GM12878 (cell line): ENCODE results near the gene AHCYL2. TPM values are rescaled to one million over a fixed set of nuclear protein-coding genes. Genes with fewer than 3 reads are reported as not detected.

Experiments
- ATAC-seq: fragments of 200-7000 bp; cut with Tn5 transposase; 3 replicates; pipeline ENCODE4 v1.9.1; 2020; ENCODE audit warnings: mild to moderate bottlenecking, moderate library complexity
- BruUV-seq: library from RNA; stranded (reverse); fragments of 400-500 nt; replicated peaks from 2 replicates; lab custom pipeline; 2021; lab: Mats Ljungman, UMichigan
- CTCF ChIA-PET: fragments of 300-600 bp; sonication (Branson Sonifier 250); formaldehyde crosslinking; extraction: SDS; loops from one replicate; lab custom pipeline; 2021; ENCODE audit warnings: inconsistent platforms; lab: Yijun Ruan, JAX
- POLR2A ChIA-PET: fragments of 350-600 bp; formaldehyde crosslinking; extraction: SDS; loops from one replicate; lab custom pipeline; 2021; ENCODE audit warnings: inconsistent platforms; lab: Charles Lee
- RAD21 ChIA-PET: fragments of 300-600 bp; sonication (Branson Sonifier 250); formaldehyde crosslinking; loops from one replicate; lab custom pipeline; 2023; ENCODE audit warnings: antibody characterized with exemption; ENCODE audit not compliant: unreplicated experiment; lab: Charles Lee
- SMC1A ChIA-PET: fragments of 300-600 bp; sonication (Branson Sonifier 250); formaldehyde crosslinking; loops from one replicate; lab custom pipeline; 2023; ENCODE audit not compliant: unreplicated experiment, uncharacterized antibody; lab: Charles Lee
- DNase-seq: peaks from one replicate; pipeline ENCODE4 v3.0.0-alpha.2; 2011; ENCODE audit warnings: low read depth, low spot score
- FAIRE-seq: peaks from 3 replicates; lab custom pipeline; 2011; peaks lifted over from hg19 to GRCh38; lab: Jason Lieb, UNC
- H2AFZ ChIP-seq: 2 replicates; pipeline ENCODE4 v1.6.0; 2011; ENCODE audit warnings: low read depth, low read length, control low read depth; ENCODE audit not compliant: control insufficient read depth
- H3K27ac ChIP-seq: 2 replicates; pipeline ENCODE4 v1.5.1; 2011; ENCODE audit warnings: control low read depth; ENCODE audit not compliant: control insufficient read depth, insufficient read depth
- H3K27me3 ChIP-seq, 2 experiments: replicated peaks in 1 of 2; 2 replicates each; pipeline versions ENCODE4 v1.6.0 to v1.6.1; 2011; ENCODE audit warnings: low read length in 1 of 2; ENCODE audit not compliant: control insufficient read depth in 2 of 2, insufficient read depth in 2 of 2
- H3K36me3 ChIP-seq, 2 experiments: 2 replicates each; pipeline ENCODE4 v1.5.1; 2011; ENCODE audit warnings: low read length in 1 of 2; ENCODE audit not compliant: control insufficient read depth in 2 of 2, insufficient read depth in 2 of 2
- H3K4me1 ChIP-seq: 2 replicates; pipeline ENCODE4 v1.6.1; 2011; ENCODE audit warnings: mild to moderate bottlenecking, low read length, moderate library complexity, mixed read lengths; ENCODE audit not compliant: control insufficient read depth, insufficient read depth
- H3K4me2 ChIP-seq: 2 replicates; pipeline ENCODE4 v1.6.0; 2011; ENCODE audit warnings: control low read depth; ENCODE audit not compliant: control insufficient read depth, insufficient read depth
- H3K4me3 ChIP-seq: fragments of 200-600 bp; sonication (generic); 2 replicates; pipeline ENCODE4 v1.5.1; 2016
- H3K79me2 ChIP-seq: 2 replicates; pipeline ENCODE4 v1.6.0; 2011; ENCODE audit warnings: low read length; ENCODE audit not compliant: control insufficient read depth, insufficient read depth
- H3K9ac ChIP-seq: 2 replicates; pipeline ENCODE4 v1.8.0; 2011; ENCODE audit warnings: low read length, control low read depth, mixed read lengths; ENCODE audit not compliant: control insufficient read depth, insufficient read depth
- H3K9me3 ChIP-seq: replicated peaks from 3 replicates; pipeline ENCODE4 v1.5.1; 2011; ENCODE audit warnings: mild to moderate bottlenecking, low read length; ENCODE audit not compliant: control insufficient read depth, insufficient read depth
- H4K20me1 ChIP-seq: 2 replicates; pipeline ENCODE4 v1.6.0; 2011; ENCODE audit not compliant: control insufficient read depth, insufficient read depth
- ATF7 ChIP-seq: fragments of 450-650 bp; IDR thresholded peaks from 2 replicates; pipeline ENCODE4 v1.6.1; 2016; ENCODE audit warnings: low read depth, mild to moderate bottlenecking
- NFIC ChIP-seq: IDR thresholded peaks from 2 replicates; pipeline ENCODE4 v1.6.1; 2012; ENCODE audit warnings: low read depth, mild to moderate bottlenecking, inconsistent platforms, low read length, moderate library complexity
- RAD51 ChIP-seq: fragments of 450-650 bp; IDR thresholded peaks from 2 replicates; pipeline ENCODE4 v1.6.1; 2016; ENCODE audit warnings: moderate library complexity, mild to moderate bottlenecking, inconsistent platforms
- SREBF1 ChIP-seq: IDR thresholded peaks from 2 replicates; pipeline ENCODE4 v1.6.1; 2012; ENCODE audit warnings: mild to moderate bottlenecking, low read length
- STAT1 ChIP-seq: fragments of 450-650 bp; conservative IDR thresholded peaks from 2 replicates; pipeline ENCODE4 v1.6.1; 2014; ENCODE audit warnings: antibody characterized with exemption, mild to moderate bottlenecking
- STAT3 ChIP-seq: IDR thresholded peaks from 2 replicates; pipeline ENCODE4 v1.6.1; 2011; ENCODE audit warnings: low read depth, low read length, improper control_type of control experiment
- YBX1 ChIP-seq: fragments of 450-650 bp; IDR thresholded peaks from 2 replicates; pipeline ENCODE4 v1.6.1; 2016; ENCODE audit warnings: antibody characterized with exemption
- WGBS: methylation state at CpG from one replicate; pipeline ENCODE4 v1.1.6; 2016; ENCODE audit warnings: low lambda C conversion rate; ENCODE audit not compliant: insufficient replicate concordance, insufficient coverage; ENCODE audit errors: missing lambda C conversion rate; 5-methylcytosine and 5-hydroxymethylcytosine counted together
- in situ Hi-C: fragments of 300-500 bp; cut with MboI; formaldehyde crosslinking; loops from 9 replicates; pipeline ENCODE4 v1.14.3; 2018; ENCODE audit warnings: mixed read lengths
- intact Hi-C: fragments of 100-400 bp; cut with micrococcal nuclease; formaldehyde crosslinking; loops from one replicate; pipeline ENCODE4 v1.14.2; 2022; ENCODE audit not compliant: unreplicated experiment
- polyA plus RNA-seq, 11 experiments: library from polyadenylated mRNA; depleted of rRNA in 4 of 11; unstranded in 6 of 11; stranded (reverse) in 5 of 11; fragments of >200 nt; fragmentation: Nextera tagmentation in 4 of 11; fragmentation: Illumina TruSeq in 1 of 11; extraction: Ambion mirVana in 4 of 11; extraction: Trizol in 1 of 11; gene quantifications; 1 replicate in 1 of 11; 2 replicates in 10 of 11; pipeline versions ENCODE4 v1.2.1 to v1.2.3, GENCODE V29; 2011 to 2016; ENCODE audit warnings: inconsistent platforms in 2 of 11, missing spikeins in 2 of 11, low read depth in 1 of 11
- total RNA-seq, 4 experiments: library from RNA; depleted of rRNA in 3 of 4; stranded (reverse); fragments of >200 nt in 3 of 4; fragmentation: Illumina TruSeq in 1 of 4; extraction: Trizol in 1 of 4; gene quantifications; 2 replicates each; pipeline versions ENCODE4 v1.2.1 to v1.2.3, GENCODE V29; 2013 to 2021

The AHCYL2 gene
- total and polyA plus RNA-seq, 10 of the 15 experiments (the other 5 are each of a cell fraction or from before 2014, with no cell fraction given), result 1.7 to 29.1 (median 5.4) TPM

- RAD21 ChIA-PET, result interaction anchor here (0.9 kb wide), 1 partner anchor 14 kb away, joined by 3 read pairs; no protein-coding TSS in a partner anchor
These were observed 165.5 kb downstream of the AHCYL2 start for GRCh38 chr7:129390314-129390713.

GRCh38 chr7:129391546-129392171 is 166.8 kb downstream of the AHCYL2 start:
- FAIRE-seq (no peak), ATAC-seq (no peak), DNase-seq (no peak)
- H3K27me3 ChIP-seq, result no peaks in the 10 kb centered on the region
- RAD21 ChIA-PET, result interaction anchor here (0.8 to 1.8 kb wide), 5 partner anchors 10 to 80 kb away, joined by 3 to 8 read pairs (median 4); no protein-coding TSS in a partner anchor
- no TSS peak for BruUV-seq
- CTCF ChIA-PET, result interaction anchor here (0.6 to 9.8 kb wide), 7 partner anchors 10 to 52 kb away, joined by 3 to 129 read pairs (median 3); no protein-coding TSS in a partner anchor
- no peaks in the 10 kb centered on the region for H3K9me3 ChIP-seq
- H3K79me2 ChIP-seq, result no peaks in the 10 kb centered on the region
- in situ Hi-C loops (no loop called here), intact Hi-C loops (no loop called here)
- H3K4me2 ChIP-seq, result no peak overlapping the region
- no peak overlapping the region for H3K9ac ChIP-seq
- H4K20me1 ChIP-seq, result no peaks in the 10 kb centered on the region
- POLR2A ChIA-PET, result no interaction called here
- SMC1A ChIA-PET, result interaction anchor here (0.9 to 1.7 kb wide), 8 partner anchors 13 to 120 kb away, joined by 3 to 9 read pairs (median 4); partner anchors contain the start of gene STRIP2
- H3K36me3 ChIP-seq, result no peaks in the 10 kb centered on the region; a peak in 1 of 4 replicates
- WGBS, result 100% methylated on average over 2 of the region's 2 CpGs
- H3K4me1 ChIP-seq, result no peaks in the 10 kb centered on the region
- no peak overlapping the region for H3K27ac ChIP-seq
- H2AFZ ChIP-seq, result no peak overlapping the region
- TF ChIP-seq ATF7 (no peak), NFIC (no peak), STAT3 (no peak), STAT1 (no peak), RAD51 (no peak)
- H3K4me3 ChIP-seq, result no peak overlapping the region

More at GRCh38 chr7:129390314-129390713, 165.5 kb downstream of the AHCYL2 start:
- TF ChIP-seq SREBF1 (no peak), RAD51 (no peak), YBX1 (no peak)
- in situ Hi-C loops (no loop called here), intact Hi-C loops (no loop called here)
- DNase-seq, result no peak
- no peak overlapping the region for H3K9ac ChIP-seq
- no peak overlapping the region for H3K4me3 ChIP-seq
- no peak for ATAC-seq
- ChIA-PET POLR2A (interaction anchor here (1.0 kb wide), 1 partner anchor 20 kb away, joined by 3 read pairs; no protein-coding TSS in a partner anchor), SMC1A (interaction anchor here (1.2 to 6.2 kb wide), 6 partner anchors 10 to 46 kb away, joined by 4 to 65 read pairs (median 8); no protein-coding TSS in a partner anchor), CTCF (interaction anchor here (1.2 to 9.8 kb wide), 4 partner anchors 11 to 118 kb away, joined by 3 to 129 read pairs (median 19); no protein-coding TSS in a partner anchor)
- no peaks in the 10 kb centered on the region; the same call in 1 of the 2 replicates for H3K4me1 ChIP-seq
- H3K27ac ChIP-seq, result no peak overlapping the region
- H3K36me3 ChIP-seq, result no peaks in the 10 kb centered on the region; a peak in 1 of 4 replicates
- no peaks in the 10 kb centered on the region for H4K20me1 ChIP-seq
- H3K9me3 ChIP-seq, result no peaks in the 10 kb centered on the region
- no TSS peak for BruUV-seq
- no peak overlapping the region for H2AFZ ChIP-seq
- H3K4me2 ChIP-seq, result no peak overlapping the region
- no peaks in the 10 kb centered on the region for H3K27me3 ChIP-seq
- no peaks in the 10 kb centered on the region for H3K79me2 ChIP-seq
- FAIRE-seq, result no peak
